NB4 (cell line): Measurements from ENCODE around the gene DAB1.

Experiments
- DNase-seq: peaks from one replicate; pipeline ENCODE4 v3.0.0; 2010; ENCODE audit warnings: low read depth
- H3K4me3 ChIP-seq: one replicate; pipeline ENCODE4 v1.5.1; 2011; ENCODE audit warnings: mild to moderate bottlenecking, low read depth, low read length, moderate library complexity
- CTCF ChIP-seq: IDR thresholded peaks from one replicate; pipeline ENCODE4 v1.5.1; 2012; ENCODE audit warnings: low read depth, low read length
- MAX ChIP-seq: IDR thresholded peaks from 2 replicates; pipeline ENCODE4 v1.6.1; 2011; ENCODE audit warnings: low read depth, low read length
- MYC ChIP-seq: IDR thresholded peaks from 2 replicates; pipeline ENCODE4 v1.6.1; 2011; ENCODE audit warnings: low read depth, low read length
- POLR2A ChIP-seq: IDR thresholded peaks from 2 replicates; pipeline ENCODE4 v1.6.1; 2011; ENCODE audit warnings: mild to moderate bottlenecking; ENCODE audit not compliant: insufficient read length; ENCODE audit errors: extremely low read depth

DAB1 gene

GRCh38 chr1:56986397-56986796, 437.5 kb downstream of the DAB1 start:
- DNase-seq, result no peak
- H3K4me3 ChIP-seq, result no peak overlapping the region
- no peak for TF ChIP-seq MAX
- no peak for TF ChIP-seq MYC
- TF ChIP-seq CTCF, result no peak
- TF ChIP-seq POLR2A, result no peak

GRCh38 chr1:56985857-56986256, 438.0 kb downstream of the DAB1 start:
- H3K4me3 ChIP-seq, result no peak overlapping the region
- DNase-seq, result no peak
- TF ChIP-seq MYC (no peak), CTCF (no peak), MAX (no peak), POLR2A (no peak)

- no peak overlapping the region for H3K4me3 ChIP-seq
- no peak for DNase-seq
- no peak for TF ChIP-seq MYC
- no peak for TF ChIP-seq MAX
- TF ChIP-seq POLR2A, result no peak
- no peak for TF ChIP-seq CTCF
Observed at GRCh38 chr1:56983484-56983883, 440.4 kb downstream of the DAB1 start.

- no peak for DNase-seq
- TF ChIP-seq MAX (no peak), CTCF (no peak), MYC (no peak), POLR2A (no peak)
- no peak overlapping the region for H3K4me3 ChIP-seq
Observed at GRCh38 chr1:56979986-56980755, 443.7 kb downstream of the DAB1 start.

- H3K4me3 ChIP-seq, result no peak overlapping the region
- TF ChIP-seq MAX, result no peak
- no peak for TF ChIP-seq POLR2A
- TF ChIP-seq CTCF, result no peak
- no peak for TF ChIP-seq MYC
- DNase-seq, result no peak
Observed at GRCh38 chr1:56978819-56979218, 445.0 kb downstream of the DAB1 start.
